IPS-20b (cell line): Measurements from ENCODE around the gene CCDC81.
"Not testable (repeated sequence)": the region's sequence is repeated elsewhere in the genome, so short reads cannot be mapped to it uniquely, and the experiment has no call there.

Experiments
- H3K27ac ChIP-seq: one replicate; pipeline ENCODE4 v1.5.1; 2013; ENCODE audit warnings: low read length
- H3K27me3 ChIP-seq: 2 replicates; pipeline ENCODE4 v1.6.1; 2013; ENCODE audit warnings: mild to moderate bottlenecking, low read length, inconsistent platforms; ENCODE audit not compliant: insufficient read depth
- H3K36me3 ChIP-seq: 2 replicates; pipeline ENCODE4 v1.6.1; 2013; ENCODE audit warnings: low read depth, mild to moderate bottlenecking, inconsistent platforms, low read length, moderate library complexity; ENCODE audit not compliant: insufficient read depth
- H3K4me1 ChIP-seq: 2 replicates; pipeline ENCODE4 v1.6.1; 2013; ENCODE audit warnings: mild to moderate bottlenecking, control low read depth, inconsistent platforms, low read length, moderate library complexity; ENCODE audit not compliant: insufficient read depth
- H3K4me3 ChIP-seq: 2 replicates; pipeline ENCODE4 v1.5.1; 2013; ENCODE audit warnings: mild to moderate bottlenecking, low read length, inconsistent platforms
- H3K9ac ChIP-seq: 2 replicates; pipeline ENCODE4 v1.6.1; 2013; ENCODE audit warnings: low read depth, mild to moderate bottlenecking, inconsistent platforms, low read length, moderate library complexity
- H3K9me3 ChIP-seq: 2 replicates; pipeline ENCODE4 v1.6.1; 2013; ENCODE audit warnings: mild to moderate bottlenecking, low read depth, low read length, inconsistent platforms; ENCODE audit not compliant: insufficient read depth

Gene CCDC81

GRCh38 chr11:86390487-86390886, 15.8 kb downstream of the CCDC81 start:
- no peak overlapping the region for H3K9ac ChIP-seq
- H3K27me3 ChIP-seq = no peaks in the 10 kb centered on the region
- H3K4me1 ChIP-seq = peaks cover 6% of the 10 kb centered on the region; the same call in 1 of the 2 replicates
- H3K9me3 ChIP-seq = no peaks in the 10 kb centered on the region
- no peaks in the 10 kb centered on the region for H3K36me3 ChIP-seq
- H3K4me3 ChIP-seq = no peak overlapping the region
- H3K27ac ChIP-seq = no peak overlapping the region

GRCh38 chr11:86395061-86395551, 20.4 kb downstream of the CCDC81 start:
- H3K27ac ChIP-seq = no peak overlapping the region
- H3K9ac ChIP-seq = no peak overlapping the region
- H3K4me1 ChIP-seq = peaks cover 6% of the 10 kb centered on the region; the same call in 1 of the 2 replicates
- H3K27me3 ChIP-seq = no peaks in the 10 kb centered on the region
- no peaks in the 10 kb centered on the region for H3K36me3 ChIP-seq
- no peak overlapping the region for H3K4me3 ChIP-seq
- no peaks in the 10 kb centered on the region for H3K9me3 ChIP-seq

- Histone ChIP-seq H3K27ac (no peak overlapping the region), H3K4me1 (peaks cover 6% of the 10 kb centered on the region; the same call in 1 of the 2 replicates)
These were observed 21.7 kb downstream of the CCDC81 start for GRCh38 chr11:86396396-86396795.

GRCh38 chr11:86397351-86397750, 22.7 kb downstream of the CCDC81 start:
- no peaks in the 10 kb centered on the region for H3K9me3 ChIP-seq
- no peaks in the 10 kb centered on the region for H3K27me3 ChIP-seq
- no peak overlapping the region for H3K4me3 ChIP-seq
- H3K27ac ChIP-seq = no peak overlapping the region
- H3K4me1 ChIP-seq = peaks cover 6% of the 10 kb centered on the region; the same call in 1 of the 2 replicates
- no peak overlapping the region for H3K9ac ChIP-seq
- H3K36me3 ChIP-seq = no peaks in the 10 kb centered on the region

More at GRCh38 chr11:86396396-86396795, 21.7 kb downstream of the CCDC81 start:
- Histone ChIP-seq H3K9ac (no peak overlapping the region), H3K4me3 (no peak overlapping the region), H3K27me3 (no peaks in the 10 kb centered on the region), H3K9me3 (no peaks in the 10 kb centered on the region), H3K36me3 (no peaks in the 10 kb centered on the region)

GRCh38 chr11:86398106-86398505, 23.4 kb downstream of the CCDC81 start:
- no peaks in the 10 kb centered on the region for H3K9me3 ChIP-seq
- H3K27me3 ChIP-seq = no peaks in the 10 kb centered on the region
- no peak overlapping the region for H3K27ac ChIP-seq
- H3K4me3 ChIP-seq = no peak overlapping the region
- H3K9ac ChIP-seq = no peak overlapping the region
- H3K4me1 ChIP-seq = peaks cover 6% of the 10 kb centered on the region; the same call in 1 of the 2 replicates
- H3K36me3 ChIP-seq = no peaks in the 10 kb centered on the region

GRCh38 chr11:86403458-86403857, 28.8 kb downstream of the CCDC81 start:
- H3K27ac ChIP-seq = no peak overlapping the region
- H3K9me3 ChIP-seq = no peaks in the 10 kb centered on the region
- no peaks in the 10 kb centered on the region for H3K27me3 ChIP-seq
- H3K4me1 ChIP-seq = no peaks in the 10 kb centered on the region
- no peaks in the 10 kb centered on the region for H3K36me3 ChIP-seq
- H3K4me3 ChIP-seq = no peak overlapping the region
- no peak overlapping the region for H3K9ac ChIP-seq

GRCh38 chr11:86408845-86409244, 34.2 kb downstream of the CCDC81 start:
- Histone ChIP-seq H3K36me3 (no peaks in the 10 kb centered on the region), H3K27ac (no peak overlapping the region), H3K4me3 (no peak overlapping the region), H3K27me3 (no peaks in the 10 kb centered on the region), H3K9me3 (no peaks in the 10 kb centered on the region), H3K4me1 (no peaks in the 10 kb centered on the region), H3K9ac (no peak overlapping the region)

GRCh38 chr11:86414032-86414431, 39.3 kb downstream of the CCDC81 start:
- no peak overlapping the region for H3K9ac ChIP-seq
- H3K9me3 ChIP-seq = no peaks in the 10 kb centered on the region
- no peaks in the 10 kb centered on the region for H3K36me3 ChIP-seq
- H3K27me3 ChIP-seq = no peaks in the 10 kb centered on the region
- H3K4me3 ChIP-seq = no peak overlapping the region
- no peaks in the 10 kb centered on the region for H3K4me1 ChIP-seq
- no peak overlapping the region for H3K27ac ChIP-seq

GRCh38 chr11:86415026-86415425, 40.3 kb downstream of the CCDC81 start:
- no peaks in the 10 kb centered on the region for H3K27me3 ChIP-seq
- no peak overlapping the region for H3K9ac ChIP-seq
- no peaks in the 10 kb centered on the region for H3K36me3 ChIP-seq
- no peaks in the 10 kb centered on the region for H3K9me3 ChIP-seq
- no peak overlapping the region for H3K27ac ChIP-seq
- H3K4me1 ChIP-seq = no peaks in the 10 kb centered on the region
- H3K4me3 ChIP-seq = no peak overlapping the region

GRCh38 chr11:86416494-86416893, 41.8 kb downstream of the CCDC81 start:
- Histone ChIP-seq H3K27ac (no peak overlapping the region), H3K9me3 (no peaks in the 10 kb centered on the region), H3K4me1 (no peaks in the 10 kb centered on the region), H3K27me3 (no peaks in the 10 kb centered on the region), H3K4me3 (no peak overlapping the region), H3K36me3 (no peaks in the 10 kb centered on the region), H3K9ac (no peak overlapping the region)

GRCh38 chr11:86416951-86417350, 42.3 kb downstream of the CCDC81 start:
- not testable (repeated sequence) for H3K9ac ChIP-seq, H3K4me3 ChIP-seq, H3K27me3 ChIP-seq, H3K4me1 ChIP-seq, H3K9me3 ChIP-seq, H3K27ac ChIP-seq, H3K36me3 ChIP-seq

- Histone ChIP-seq H3K27ac (no peak overlapping the region), H3K36me3 (no peaks in the 10 kb centered on the region), H3K9ac (no peak overlapping the region), H3K4me1 (no peaks in the 10 kb centered on the region), H3K4me3 (no peak overlapping the region), H3K27me3 (no peaks in the 10 kb centered on the region), H3K9me3 (no peaks in the 10 kb centered on the region)
These were observed 43.4 kb downstream of the CCDC81 start for GRCh38 chr11:86418106-86418505.
